ENCODE measurements around the gene SNX24. TPM values are rescaled to one million over a fixed set of nuclear protein-coding genes. Genes with fewer than 3 reads are reported as not detected.

SNX24 gene
- 23.7 and 25.9 TPM in 2 replicates for total RNA-seq

DNA sequence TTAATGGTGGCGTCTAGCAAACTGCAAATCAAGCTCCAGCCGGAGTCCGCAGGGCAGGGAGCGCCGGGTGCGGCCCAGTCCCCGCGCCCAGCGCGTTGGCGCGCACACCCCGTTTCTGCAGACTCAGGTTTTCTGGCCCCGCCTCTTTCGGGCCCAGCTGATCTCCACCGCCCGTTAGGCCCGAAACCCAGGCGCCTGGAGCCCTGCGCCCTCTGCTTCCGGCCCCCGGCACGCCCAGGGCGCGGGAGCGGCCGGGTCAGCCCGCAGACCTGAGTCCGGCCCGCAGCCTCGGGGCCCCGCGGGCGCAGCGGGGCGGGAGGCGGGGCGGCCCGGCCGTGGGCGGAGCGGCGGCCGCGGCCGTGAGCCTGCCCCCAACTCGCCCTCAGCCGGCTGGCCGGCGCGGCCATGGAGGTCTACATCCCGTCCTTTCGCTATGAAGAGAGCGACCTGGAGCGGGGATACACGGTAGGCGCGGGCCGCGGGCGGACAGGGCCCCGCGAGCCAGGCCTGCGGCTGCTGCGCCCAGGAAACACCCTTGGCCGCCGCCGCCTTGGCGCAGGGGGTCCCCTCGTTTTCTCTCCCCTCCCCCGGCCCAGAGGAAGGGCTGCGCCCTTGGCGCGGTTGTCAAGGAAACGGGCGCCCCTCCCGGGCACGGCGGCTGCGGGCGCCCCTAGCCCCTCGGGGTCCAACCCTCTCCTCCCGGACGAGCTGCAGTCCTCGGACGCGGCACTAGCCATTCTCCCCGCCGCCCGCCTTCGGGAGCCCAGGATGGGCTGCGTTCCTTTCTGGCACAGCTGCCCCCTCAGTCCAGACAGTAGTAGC, at the start of gene SNX24:
TSS of gene SNX24 (plus strand) at position 385 of the 822 bp plus-strand sequence. CDS start at position 406, 21 bp downstream.

DNA sequence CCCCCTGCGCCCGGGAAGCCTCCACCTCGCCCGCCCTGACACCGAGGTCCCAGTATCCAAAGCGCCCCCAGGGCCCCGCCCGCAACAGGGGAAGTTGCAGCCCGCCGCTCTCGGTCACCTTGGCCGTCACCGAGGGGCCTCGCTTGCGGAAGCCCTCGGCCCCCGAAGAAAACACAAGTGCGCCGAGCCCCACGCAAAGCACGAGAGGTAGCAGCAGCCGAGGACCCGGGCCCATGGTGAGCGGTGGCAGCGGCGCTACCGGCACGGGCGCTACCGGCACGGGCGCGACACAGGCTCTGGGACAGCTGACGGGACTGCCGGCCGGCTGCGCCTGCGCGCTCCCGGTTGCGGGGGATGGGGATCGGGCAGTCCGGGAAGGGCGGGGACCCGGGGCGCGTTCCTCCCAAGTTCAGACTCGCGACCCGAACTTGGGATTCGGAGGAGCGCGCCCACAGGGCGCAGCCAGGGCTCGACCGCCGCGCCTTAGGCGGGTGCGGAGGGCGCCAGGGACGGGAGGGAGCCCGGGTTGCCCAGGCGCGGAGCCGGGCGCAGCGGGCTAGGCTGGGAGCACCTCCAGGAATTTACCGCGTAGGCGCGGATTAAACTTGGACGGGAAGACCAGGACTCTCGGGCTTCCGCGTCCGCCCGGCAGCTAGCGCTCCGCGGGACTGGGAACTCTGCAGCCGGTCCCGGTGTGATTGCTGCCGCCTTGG, 191.1 kb downstream of the SNX24 start, which contains the start of gene PPIC:
TSS of gene PPIC (minus strand) at position 335 of the 713 bp plus-strand sequence. CDS start at position 235, 100 bp downstream.

Other genes with a start within 250 kb of the SNX24 start
- gene SNX2, start 70.5 kb upstream of the SNX24 start, total RNA-seq: 39.2 and 64.7 TPM in 2 replicates
- 37.5 and 39.9 TPM in 2 replicates for gene PPIC, start 191.1 kb downstream of the SNX24 start, total RNA-seq
- gene PRDM6, start 243.6 kb downstream of the SNX24 start, total RNA-seq: under 0.01 TPM in 1 of 2 replicates, not detected in the other

Measured in myometrial cell (primary cell).